ENCODE data around the gene DHH. TPM values are rescaled to one million over a fixed set of nuclear protein-coding genes. Genes with fewer than 3 reads are reported as not detected.

DHH gene
- total and polyA plus RNA-seq, 2 donors (not counting 3 experiments of a cell fraction or from before 2014, with no cell fraction given) = 2.9 to 3.3 TPM

- no peaks in the 10 kb centered on the region for H3K9me3 ChIP-seq (replicated peaks; ENCODE audit: control insufficient read depth, insufficient read depth, low read length)
- no peak for FAIRE-seq
- TF ChIP-seq EZH2 (IDR thresholded peaks at IDR 0.05; ENCODE audit: borderline replicate concordance, low read depth, low read length, severe bottlenecking) (no peak), POLR2A (IDR thresholded peaks at IDR 0.05; ENCODE audit: low read depth, low read length) (no peak), FOS (IDR thresholded peaks at IDR 0.05; ENCODE audit: borderline replicate concordance, insufficient read depth, low read length) (no peak), MYC (IDR thresholded peaks at IDR 0.05; ENCODE audit: low read depth, low read length) (no peak), CTCF (IDR thresholded peaks at IDR 0.05; ENCODE audit: extremely low read depth in 1 of 2, insufficient read depth in 1 of 2, low read depth in 1 of 2, low read length in 2 of 2) (no peak), JUN (IDR thresholded peaks at IDR 0.05; ENCODE audit: borderline replicate concordance, insufficient read depth, insufficient read length, low read depth) (no peak), POLR2AphosphoS5 (IDR thresholded peaks at IDR 0.05; ENCODE audit: insufficient read depth, low read depth, low read length) (no peak), GATA2 (IDR thresholded peaks at IDR 0.05; ENCODE audit: insufficient read depth, insufficient read length, low read depth, low read length) (no peak)
- TF ChIP-seq, protein P1, sequence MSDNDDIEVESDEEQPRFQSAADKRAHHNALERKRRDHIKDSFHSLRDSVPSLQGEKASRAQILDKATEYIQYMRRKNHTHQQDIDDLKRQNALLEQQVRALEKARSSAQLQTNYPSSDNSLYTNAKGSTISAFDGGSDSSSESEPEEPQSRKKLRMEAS (IDR thresholded peaks at IDR 0.05; ENCODE audit: insufficient read depth, insufficient read length) = no peak
- peaks cover 16% of the 10 kb centered on the region for H3K4me1 ChIP-seq (ENCODE audit: control insufficient read depth, extremely low read depth, insufficient read depth, low read length)
- no peak for DNase-seq (ENCODE audit: low read depth, low spot score)
- peaks cover 2% of the 10 kb centered on the region for H4K20me1 ChIP-seq (replicated peaks; ENCODE audit: control insufficient read depth, extremely low read depth, insufficient read depth, low read length)
- no peak overlapping the region for H3K4me3 ChIP-seq (replicated peaks in 1 of 3; ENCODE audit: insufficient read depth in 1 of 3, low read depth in 1 of 3, low read length in 3 of 3)
- dilution Hi-C loops (cut with MboI; ENCODE audit: extremely low pct_ligation_motif_present, low sequenced_read_pairs) = no loop called here
- no peak overlapping the region for H3K27ac ChIP-seq (ENCODE audit: insufficient read depth, low read depth, low read length)
- ChIA-PET POLR2A (no interaction called here), CTCF (no interaction called here)
- H3K27me3 ChIP-seq (ENCODE audit: control insufficient read depth in 2 of 2, insufficient read depth in 2 of 2, low read length in 2 of 2) = no peaks in the 10 kb centered on the region
- no peaks in the 10 kb centered on the region for H3K9me1 ChIP-seq (replicated peaks; ENCODE audit: control insufficient read depth, extremely low read depth, insufficient read depth, low read length)
- H2AFZ ChIP-seq (ENCODE audit: low read depth, low read length) = no peak overlapping the region
- no TSS peak for BruUV-seq (replicated peaks)
- peaks cover 42 to 80% of the 10 kb centered on the region in 2 experiments for H3K36me3 ChIP-seq (ENCODE audit: control insufficient read depth in 2 of 2, extremely low read depth in 1 of 2, insufficient read depth in 2 of 2, low read length in 2 of 2)
- intact Hi-C loops (cut with micrococcal nuclease) = no loop called here
- no peak overlapping the region for H3K4me2 ChIP-seq (ENCODE audit: insufficient read depth, low read length)
- no peak overlapping the region for H3K9ac ChIP-seq (replicated peaks; ENCODE audit: extremely low read depth, insufficient read depth, low read length)
- peaks cover 54% of the 10 kb centered on the region for H3K79me2 ChIP-seq (ENCODE audit: control insufficient read depth, insufficient read depth, low read length)
These were observed 43.2 kb downstream of the DHH start for GRCh38 chr12:49051373-49051764.

Measured in endothelial cell of umbilical vein (primary cell).